Hematopoietic multipotent progenitor cell (in vitro differentiated cells): Measurements from ENCODE around the gene IQCC. TPM values are rescaled to one million over a fixed set of nuclear protein-coding genes. Genes with fewer than 3 reads are reported as not detected.

Experiments used
- DNase-seq, 3 donors: peaks; one replicate each; pipeline ENCODE4 v3.0.0-alpha.2; 2011 to 2015; ENCODE audit warnings: low read depth in 2 of 3, low spot score in 2 of 3
- total RNA-seq: library from RNA; depleted of rRNA; stranded (reverse); fragments of >200 nt; gene quantifications from one replicate; pipeline ENCODE4 v1.2.3, GENCODE V29; 2012

The IQCC gene
- total RNA-seq, 1 donor: 1.3 TPM

DNA sequence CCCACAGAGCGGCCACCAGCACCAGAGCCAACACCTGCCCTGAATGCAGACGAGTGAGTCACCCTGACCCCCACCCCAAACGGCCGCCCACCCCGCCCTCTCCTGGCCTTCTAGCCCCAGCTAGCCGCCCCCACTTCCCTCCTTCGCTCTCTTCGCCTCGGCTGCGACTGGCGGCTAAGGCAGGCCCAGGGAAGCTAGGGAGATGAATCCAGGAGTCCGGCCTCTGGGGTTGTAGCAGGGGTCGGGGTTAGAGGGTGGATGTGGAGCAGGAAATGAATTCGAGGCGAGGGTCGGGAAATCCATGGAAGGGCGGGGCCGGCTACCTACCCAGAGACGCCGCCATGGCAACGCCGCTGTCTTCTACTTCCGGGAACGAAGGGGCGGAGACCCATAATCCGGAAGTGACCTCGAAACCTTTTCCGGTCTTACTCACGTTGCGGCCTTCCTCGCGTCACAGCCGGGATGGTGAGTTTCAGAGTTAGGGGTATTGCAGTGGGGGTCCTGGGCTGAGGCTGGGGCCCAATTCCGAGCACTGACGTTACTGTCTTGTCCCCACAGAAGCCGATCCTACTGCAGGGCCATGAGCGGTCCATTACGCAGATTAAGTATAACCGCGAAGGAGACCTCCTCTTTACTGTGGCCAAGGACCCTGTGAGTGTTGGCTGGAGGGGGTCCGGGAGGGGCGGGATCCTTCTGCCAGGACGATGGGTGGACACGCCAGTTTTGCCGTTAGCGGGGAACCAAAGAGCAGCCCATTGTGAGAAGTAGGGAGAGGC lies 16.7 kb downstream of the IQCC start, which contains the start of the genes EIF3I and TMEM234:
EIF3I (plus strand) TSS at position 428 of the 776 bp plus-strand sequence; CDS start at position 463, 35 bp downstream.
TMEM234 (minus strand) TSS at position 374 of the 776 bp plus-strand sequence; CDS start at position 343, 31 bp downstream.
- DNase-seq: peak; percentile 72 to 97 (median 95)

DNA sequence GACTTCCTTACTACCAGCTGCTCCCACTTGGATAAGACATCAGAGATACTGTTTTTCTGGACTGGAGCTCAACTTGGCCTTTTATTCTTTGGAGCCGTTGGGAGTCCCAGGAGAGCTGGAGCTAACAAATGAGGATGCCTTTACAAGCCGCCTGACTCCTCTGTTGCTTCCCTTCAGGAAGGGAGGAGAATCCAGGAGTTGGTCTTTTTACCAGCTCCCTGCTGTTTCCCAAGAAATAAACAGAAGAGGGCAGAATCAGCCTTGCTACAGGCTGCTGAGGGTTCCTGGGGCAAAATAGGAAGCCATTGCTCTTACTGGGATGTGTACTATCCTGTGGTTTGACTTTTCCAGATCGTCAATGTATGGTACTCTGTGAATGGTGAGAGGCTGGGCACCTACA lies 18.2 kb downstream of the IQCC start:
- no peak for DNase-seq

DNA sequence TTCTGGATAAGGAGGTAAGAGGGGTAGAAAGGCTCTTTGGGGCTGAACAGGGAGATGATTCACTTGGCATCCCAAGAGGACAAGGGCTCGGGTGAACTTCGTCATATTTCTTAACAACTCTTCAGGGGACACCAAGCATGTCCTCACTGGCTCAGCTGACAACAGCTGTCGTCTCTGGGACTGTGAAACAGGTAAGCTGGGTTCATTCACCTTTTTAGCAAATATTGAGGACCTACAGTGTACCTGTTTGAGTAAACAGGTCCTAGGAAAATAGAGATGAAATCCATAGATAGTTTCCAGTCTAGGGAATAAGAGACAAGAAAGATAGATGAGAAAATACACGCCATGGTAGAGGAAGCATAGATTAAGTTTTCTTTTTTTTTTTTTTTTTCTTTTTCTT lies 18.8 kb downstream of the IQCC start:
- no peak for DNase-seq

DNA sequence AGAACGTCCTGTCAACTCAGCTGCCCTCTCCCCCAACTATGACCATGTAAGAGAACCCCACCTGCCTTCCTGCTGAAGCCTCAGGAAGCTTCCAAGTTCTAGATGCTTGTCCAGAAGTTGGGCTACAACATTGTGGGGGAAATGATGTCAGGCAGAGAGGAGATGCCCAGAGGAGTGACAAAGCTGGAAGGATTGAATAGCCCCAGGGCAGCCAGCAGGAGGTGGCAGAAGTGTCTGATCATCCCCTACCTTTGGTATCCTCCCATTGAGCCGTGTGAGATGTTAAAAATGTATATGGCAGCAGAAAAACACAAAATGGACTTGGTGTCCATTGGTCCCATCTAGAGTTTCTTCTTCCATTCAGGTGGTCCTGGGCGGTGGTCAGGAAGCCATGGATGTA lies 23.3 kb downstream of the IQCC start:
- DNase-seq: no peak

- no peak for DNase-seq
Observed at GRCh38 chr1:32231843-32232432, 26.5 kb downstream of the IQCC start.

GRCh38 chr1:32232558-32233304 lies 27.3 kb downstream of the IQCC start:
- DNase-seq: no peak

- no peak for DNase-seq
Observed at GRCh38 chr1:32234792-32235191, 29.3 kb downstream of the IQCC start.

- DNase-seq: no peak
Observed at GRCh38 chr1:32239337-32239736, 33.9 kb downstream of the IQCC start.

GRCh38 chr1:32239790-32240139 lies 34.3 kb downstream of the IQCC start:
- DNase-seq: no peak

- DNase-seq: peak in 1 of 3 donors; percentile 42
Observed at GRCh38 chr1:32240140-32240951, 34.9 kb downstream of the IQCC start.

DNA sequence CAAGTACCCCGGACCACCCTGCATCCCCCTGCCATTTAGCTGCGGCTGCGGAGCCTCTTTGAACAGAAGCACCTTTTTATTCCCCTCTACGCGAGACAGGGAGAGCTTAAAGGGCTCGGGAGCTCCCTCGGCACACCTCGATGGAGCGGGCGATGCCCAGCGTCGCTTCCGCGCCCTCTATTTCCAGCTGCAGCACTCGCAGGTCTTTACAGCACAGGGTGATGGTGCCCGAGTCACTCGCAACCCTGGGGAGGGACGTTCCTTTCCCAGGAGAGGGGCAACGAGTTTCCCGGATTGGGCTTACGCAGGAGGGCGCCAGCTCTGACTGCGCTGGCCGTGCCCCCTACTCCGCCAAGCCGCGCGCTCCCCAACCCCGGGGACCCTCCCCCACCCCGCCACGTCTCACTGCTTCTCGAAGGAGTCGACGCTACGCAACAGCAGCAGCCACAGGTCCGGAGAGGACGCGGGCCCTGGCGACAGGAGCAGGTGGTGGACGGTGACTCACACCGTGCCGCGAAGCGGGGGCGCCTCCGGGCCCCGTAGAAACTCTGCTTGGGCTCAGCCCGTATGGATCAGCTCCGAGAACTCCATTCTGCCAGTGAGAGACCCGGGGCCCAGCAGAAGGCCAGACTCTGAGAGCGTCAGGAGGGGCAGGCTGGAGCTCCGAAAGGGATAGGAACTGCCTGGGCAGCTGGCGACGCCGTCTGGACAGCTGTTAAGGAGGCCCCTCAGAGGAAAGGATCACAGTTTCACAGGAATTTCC lies 35.7 kb downstream of the IQCC start:
- peak in 2 of 3 donors; percentile 60 to 76 for DNase-seq

GRCh38 chr1:32242341-32242851 lies 36.9 kb downstream of the IQCC start:
- no peak for DNase-seq

- DNase-seq: no peak
Observed at GRCh38 chr1:32246888-32247273, 41.4 kb downstream of the IQCC start, which contains the start of gene FAM167B. TSS of gene FAM167B (plus strand) at chr1:32247222. CDS start at chr1:32247422, 200 bp downstream.

DNA sequence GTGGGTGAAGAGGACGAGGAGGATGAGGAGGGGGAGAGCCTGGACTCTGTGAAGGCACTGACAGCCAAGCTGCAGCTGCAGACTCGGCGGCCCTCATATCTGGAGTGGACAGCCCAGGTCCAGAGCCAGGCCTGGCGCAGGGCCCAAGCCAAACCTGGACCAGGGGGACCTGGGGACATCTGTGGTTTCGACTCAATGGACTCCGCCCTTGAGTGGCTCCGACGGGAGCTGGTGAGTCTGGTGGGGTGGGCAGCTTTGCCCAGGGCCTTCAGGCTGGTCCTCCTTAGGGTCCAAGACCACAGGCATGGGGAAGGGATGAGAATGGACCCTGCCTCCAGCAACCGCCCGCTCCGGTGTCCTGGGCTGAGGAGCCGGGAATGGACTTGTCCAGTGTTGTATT lies 42.0 kb downstream of the IQCC start:
- DNase-seq: no peak

GRCh38 chr1:32247983-32248889 lies 42.8 kb downstream of the IQCC start:
- peak in 2 of 3 donors; percentile 59 to 61 for DNase-seq

- DNase-seq: peak; percentile 71 to 90 (median 84)
Observed at GRCh38 chr1:32249831-32250525, 44.5 kb downstream of the IQCC start.

- DNase-seq: peak in 1 of 3 donors; percentile 32
Observed at GRCh38 chr1:32250893-32251716, 45.6 kb downstream of the IQCC start, which contains the start of gene LCK. TSS of gene LCK (plus strand) at chr1:32251265. CDS start at chr1:32274330, 23,065 bp downstream.
